ENCODE data around the gene NUAK2.

Gene NUAK2

GRCh38 chr1:205275133-205275532 is 46.4 kb downstream of the NUAK2 start:
- TF ChIP-seq CTCF (IDR thresholded peaks at IDR 0.05; ENCODE audit: extremely low read depth, missing control alignments): no peak
- DNase-seq (ENCODE audit: low spot score): no peak

GRCh38 chr1:205274041-205274691 is 47.4 kb downstream of the NUAK2 start:
- DNase-seq (ENCODE audit: low spot score): no peak
- TF ChIP-seq CTCF (IDR thresholded peaks at IDR 0.05; ENCODE audit: extremely low read depth, missing control alignments): no peak

- peak; percentile 90 for DNase-seq (ENCODE audit: low spot score)
- TF ChIP-seq CTCF (IDR thresholded peaks at IDR 0.05; ENCODE audit: extremely low read depth, missing control alignments): peak; percentile 81
Observed at GRCh38 chr1:205273551-205273982, 48.0 kb downstream of the NUAK2 start.

GRCh38 chr1:205272536-205272935 is 49.0 kb downstream of the NUAK2 start:
- DNase-seq (ENCODE audit: low spot score): no peak
- no peak for TF ChIP-seq CTCF (IDR thresholded peaks at IDR 0.05; ENCODE audit: extremely low read depth, missing control alignments)

GRCh38 chr1:205271745-205272144 is 49.8 kb downstream of the NUAK2 start:
- no peak for DNase-seq (ENCODE audit: low spot score)
- no peak for TF ChIP-seq CTCF (IDR thresholded peaks at IDR 0.05; ENCODE audit: extremely low read depth, missing control alignments)

- no peak for TF ChIP-seq CTCF (IDR thresholded peaks at IDR 0.05; ENCODE audit: extremely low read depth, missing control alignments)
- DNase-seq (ENCODE audit: low spot score): no peak
Observed at GRCh38 chr1:205271277-205271676, 50.3 kb downstream of the NUAK2 start.

GRCh38 chr1:205270764-205271163 is 50.8 kb downstream of the NUAK2 start:
- TF ChIP-seq CTCF (IDR thresholded peaks at IDR 0.05; ENCODE audit: extremely low read depth, missing control alignments): no peak
- DNase-seq (ENCODE audit: low spot score): no peak

All from GM20000 (cell line).